Mesendoderm (in vitro differentiated cells): Measurements from ENCODE around the gene CD52.

Experiments used
- DNase-seq: peaks from one replicate; pipeline ENCODE4 v3.0.0; 2013
- H2AK5ac ChIP-seq: 2 replicates; pipeline ENCODE4 v1.6.1; 2013; ENCODE audit warnings: low read length, inconsistent platforms
- H2BK120ac ChIP-seq: 2 replicates; pipeline ENCODE4 v1.6.1; 2013; ENCODE audit warnings: low read depth, mild to moderate bottlenecking, low read length, moderate library complexity, mixed read lengths
- H2BK15ac ChIP-seq: replicated peaks from 2 replicates; pipeline ENCODE4 v1.6.1; 2013; ENCODE audit warnings: low read depth, mild to moderate bottlenecking, moderate library complexity
- H2BK5ac ChIP-seq: 2 replicates; pipeline ENCODE4 v1.6.1; 2013; ENCODE audit warnings: low read length, inconsistent platforms
- H3K18ac ChIP-seq: 2 replicates; pipeline ENCODE4 v1.6.1; 2013; ENCODE audit warnings: mild to moderate bottlenecking, low read length, mixed read lengths
- H3K23ac ChIP-seq: one replicate; pipeline ENCODE4 v1.6.1; 2013; ENCODE audit warnings: low read length
- H3K27ac ChIP-seq: 2 replicates; pipeline ENCODE4 v1.5.1; 2013; ENCODE audit warnings: low read depth, mild to moderate bottlenecking, inconsistent platforms, low read length, moderate library complexity
- H3K27me3 ChIP-seq: 2 replicates; pipeline ENCODE4 v1.6.1; 2013; ENCODE audit warnings: low read length, control low read depth, mild to moderate bottlenecking, inconsistent platforms; ENCODE audit not compliant: insufficient read depth, poor library complexity
- H3K36me3 ChIP-seq: 2 replicates; pipeline ENCODE4 v1.6.1; 2013; ENCODE audit warnings: low read length, inconsistent platforms; ENCODE audit not compliant: control insufficient read depth, insufficient read depth
- H3K4ac ChIP-seq: one replicate; pipeline ENCODE4 v1.6.1; 2013; ENCODE audit warnings: low read depth, mild to moderate bottlenecking, low read length, moderate library complexity
- H3K4me1 ChIP-seq: 2 replicates; pipeline ENCODE4 v1.6.1; 2013; ENCODE audit warnings: low read depth, low read length, inconsistent platforms; ENCODE audit not compliant: control insufficient read depth
- H3K4me2 ChIP-seq: 2 replicates; pipeline ENCODE4 v1.6.1; 2013; ENCODE audit warnings: low read length
- H3K4me3 ChIP-seq: 2 replicates; pipeline ENCODE4 v1.5.1; 2013; ENCODE audit warnings: mild to moderate bottlenecking, low read length
- H3K56ac ChIP-seq: one replicate; pipeline ENCODE4 v1.6.1; 2013; ENCODE audit warnings: low read length
- H3K79me1 ChIP-seq: 2 replicates; pipeline ENCODE4 v1.6.1; 2013; ENCODE audit warnings: low read length, inconsistent platforms
- H3K79me2 ChIP-seq: 2 replicates; pipeline ENCODE4 v1.6.1; 2013; ENCODE audit warnings: mild to moderate bottlenecking, low read length; ENCODE audit not compliant: control insufficient read depth, insufficient read depth
- H3K9ac ChIP-seq: 2 replicates; pipeline ENCODE4 v1.6.1; 2013; ENCODE audit warnings: low read length, inconsistent platforms
- H4K5ac ChIP-seq: one replicate; pipeline ENCODE4 v1.6.1; 2013; ENCODE audit warnings: low read length
- H4K8ac ChIP-seq: one replicate; pipeline ENCODE4 v1.6.1; 2013; ENCODE audit warnings: low read depth, mild to moderate bottlenecking, control low read depth, low read length, moderate library complexity
- WGBS: extraction: QIAGEN DNeasy Blood & Tissue Kit; methylation state at CpG from one replicate; pipeline ENCODE4 v1.1.7; 2013; ENCODE audit warnings: low lambda C conversion rate, missing lambda C conversion rate; ENCODE audit not compliant: insufficient coverage; ENCODE audit errors: extremely low coverage; 5-methylcytosine and 5-hydroxymethylcytosine counted together

Gene CD52

GRCh38 chr1:26368006-26368405 is 50.2 kb downstream of the CD52 start:
- WGBS: no CpG with 5 or more reads among the region's 4 CpGs
- no peak overlapping the region for H3K23ac ChIP-seq
- H3K9ac ChIP-seq: no peak overlapping the region
- H3K79me1 ChIP-seq: no peaks in the 10 kb centered on the region
- no peak overlapping the region for H4K5ac ChIP-seq
- no peak overlapping the region for H2BK5ac ChIP-seq
- no peaks in the 10 kb centered on the region for H3K36me3 ChIP-seq
- H2AK5ac ChIP-seq: no peak overlapping the region
- no peak overlapping the region for H2BK15ac ChIP-seq
- no peak overlapping the region for H3K4me2 ChIP-seq
- no peaks in the 10 kb centered on the region for H3K79me2 ChIP-seq
- no peaks in the 10 kb centered on the region for H3K27me3 ChIP-seq
- H3K56ac ChIP-seq: no peak overlapping the region
- no peak overlapping the region for H3K4me3 ChIP-seq
- H3K27ac ChIP-seq: no peak overlapping the region
- no peak overlapping the region for H3K4ac ChIP-seq
- no peak overlapping the region for H4K8ac ChIP-seq
- peaks cover 3% of the 10 kb centered on the region for H3K4me1 ChIP-seq
- no peak overlapping the region for H2BK120ac ChIP-seq
- no peak for DNase-seq
- H3K18ac ChIP-seq: no peak overlapping the region

DNA sequence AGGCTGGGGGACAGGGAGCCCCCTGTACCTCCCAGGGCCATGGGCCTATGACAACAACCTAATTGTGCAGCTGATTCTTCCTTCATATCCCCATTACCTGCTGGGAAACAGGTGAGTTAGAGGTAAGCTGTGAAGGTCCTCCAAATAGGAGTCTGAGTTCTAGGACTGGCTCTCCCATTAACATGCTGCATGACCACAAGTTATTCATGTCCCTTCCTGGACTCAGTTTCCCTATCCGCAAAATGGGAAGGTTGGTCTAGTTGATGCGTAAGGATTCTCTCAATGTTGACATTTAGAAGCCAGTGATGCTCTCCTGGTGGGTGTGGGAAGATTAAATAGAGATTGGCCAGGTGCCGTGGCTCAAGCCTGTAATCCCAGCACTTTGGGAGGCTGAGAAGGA is 50.7 kb downstream of the CD52 start:
- Histone ChIP-seq H3K27ac (no peak overlapping the region), H3K4ac (no peak overlapping the region), H2BK5ac (no peak overlapping the region), H3K79me2 (no peaks in the 10 kb centered on the region), H3K56ac (no peak overlapping the region), H3K18ac (no peak overlapping the region), H3K4me2 (no peak overlapping the region), H3K9ac (no peak overlapping the region), H4K5ac (no peak overlapping the region), H4K8ac (no peak overlapping the region), H2AK5ac (no peak overlapping the region), H3K27me3 (no peaks in the 10 kb centered on the region), H3K36me3 (no peaks in the 10 kb centered on the region), H2BK120ac (no peak overlapping the region), H3K23ac (no peak overlapping the region), H2BK15ac (no peak overlapping the region), H3K4me3 (no peak overlapping the region), H3K4me1 (peaks cover 5% of the 10 kb centered on the region), H3K79me1 (no peaks in the 10 kb centered on the region)
- DNase-seq: no peak
- WGBS: no CpG with 5 or more reads among the region's 3 CpGs
